Testis (tissue), 3 donors: ENCODE data around the gene HSD17B13. TPM values are rescaled to one million over a fixed set of nuclear protein-coding genes. Genes with fewer than 3 reads are reported as not detected.

Experiments used
- DNase-seq: peaks from one replicate; pipeline ENCODE4 v3.0.0-alpha.2; 2019
- H3K27ac ChIP-seq, 2 donors: fragments of 200-600 bp; sonication (generic); one replicate each; pipeline ENCODE4 v1.5.1; 2019
- H3K27me3 ChIP-seq: fragments of 200-600 bp; sonication (generic); one replicate; pipeline ENCODE4 v1.5.1; 2019
- H3K36me3 ChIP-seq: fragments of 200-600 bp; sonication (generic); one replicate; pipeline ENCODE4 v1.5.1; 2017; ENCODE audit warnings: low read depth; ENCODE audit errors: missing control alignments
- H3K4me1 ChIP-seq: fragments of 200-600 bp; sonication (generic); one replicate; pipeline ENCODE4 v1.5.1; 2019
- H3K4me3 ChIP-seq, 2 donors: fragments of 200-600 bp; sonication (generic); one replicate each; pipeline ENCODE4 v1.5.1; 2017 to 2019
- H3K9me3 ChIP-seq: fragments of 200-600 bp; sonication (generic); one replicate; pipeline ENCODE4 v1.5.1; 2017
- POLR2A ChIP-seq: fragments of 450-650 bp; IDR thresholded peaks from one replicate; pipeline ENCODE4 v1.6.1; 2017; ENCODE audit warnings: antibody characterized with exemption, mild to moderate bottlenecking, moderate library complexity
- WGBS, 2 donors: methylation state at CpG; one replicate each; pipeline ENCODE4 v1.1.5; 2018; 5-methylcytosine and 5-hydroxymethylcytosine counted together
- intact Hi-C: fragments of 100-400 bp; cut with DNase I; formaldehyde crosslinking; loops from one replicate; pipeline ENCODE4 v1.15.1; 2023; ENCODE audit warnings: low total_unique reads
- polyA plus RNA-seq: library from polyadenylated mRNA; stranded (reverse); fragments of 350-450 nt; fragmentation: Illumina TruSeq; extraction: RNeasy Lipid Tissue Mini Kit (QIAGEN cat#74804); gene quantifications from one replicate; pipeline ENCODE4 v1.2.3, GENCODE V29; 2014; ENCODE audit warnings: low read depth, low replicate concordance; ENCODE audit not compliant: insufficient read depth
- total RNA-seq, 2 donors: library from RNA; depleted of rRNA; stranded (reverse); fragments of >200 nt; gene quantifications; one replicate each; pipeline ENCODE4 v1.2.3, GENCODE V29; 2016
- TF ChIP-seq, protein P1 (sequence below), 3 experiments: fragments of 450-650 bp in 2 of 3; fragments of 200-600 bp in 1 of 3; sonication (generic) in 1 of 3; IDR thresholded peaks; one replicate each; pipeline ENCODE4 v1.5.1; 2016 to 2019; ENCODE audit warnings: antibody characterized with exemption in 3 of 3, mild to moderate bottlenecking in 2 of 3, moderate library complexity in 1 of 3

HSD17B13 gene
- total and polyA plus RNA-seq, 3 donors from 2014 or later = 0.40 to 0.94 (median 0.81) TPM

GRCh38 chr4:87283151-87283550 is 39.5 kb downstream of the HSD17B13 start:
- WGBS, 2 donors = 81 to 82% methylated on average over 3 of the region's 3 CpGs
- TF ChIP-seq, protein P1, sequence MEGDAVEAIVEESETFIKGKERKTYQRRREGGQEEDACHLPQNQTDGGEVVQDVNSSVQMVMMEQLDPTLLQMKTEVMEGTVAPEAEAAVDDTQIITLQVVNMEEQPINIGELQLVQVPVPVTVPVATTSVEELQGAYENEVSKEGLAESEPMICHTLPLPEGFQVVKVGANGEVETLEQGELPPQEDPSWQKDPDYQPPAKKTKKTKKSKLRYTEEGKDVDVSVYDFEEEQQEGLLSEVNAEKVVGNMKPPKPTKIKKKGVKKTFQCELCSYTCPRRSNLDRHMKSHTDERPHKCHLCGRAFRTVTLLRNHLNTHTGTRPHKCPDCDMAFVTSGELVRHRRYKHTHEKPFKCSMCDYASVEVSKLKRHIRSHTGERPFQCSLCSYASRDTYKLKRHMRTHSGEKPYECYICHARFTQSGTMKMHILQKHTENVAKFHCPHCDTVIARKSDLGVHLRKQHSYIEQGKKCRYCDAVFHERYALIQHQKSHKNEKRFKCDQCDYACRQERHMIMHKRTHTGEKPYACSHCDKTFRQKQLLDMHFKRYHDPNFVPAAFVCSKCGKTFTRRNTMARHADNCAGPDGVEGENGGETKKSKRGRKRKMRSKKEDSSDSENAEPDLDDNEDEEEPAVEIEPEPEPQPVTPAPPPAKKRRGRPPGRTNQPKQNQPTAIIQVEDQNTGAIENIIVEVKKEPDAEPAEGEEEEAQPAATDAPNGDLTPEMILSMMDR (IDR thresholded peaks at IDR 0.05) = no peak
- TF ChIP-seq POLR2A = no peak
- Histone ChIP-seq H3K9me3 (no peaks in the 10 kb centered on the region), H3K4me1 (no peaks in the 10 kb centered on the region), H3K4me3 (no peak overlapping the region), H3K27me3 (no peaks in the 10 kb centered on the region), H3K36me3 (no peaks in the 10 kb centered on the region), H3K27ac (no peak overlapping the region)
- no peak for DNase-seq
- intact Hi-C loops = no loop called here

- DNase-seq = no peak
- TF ChIP-seq, protein P1 (IDR thresholded peaks at IDR 0.05) = no peak
- no peak for TF ChIP-seq POLR2A
- WGBS, 2 donors = 68 to 74% methylated on average over 1 of the region's 1 CpG
- H3K4me3 ChIP-seq = no peak overlapping the region
- H3K27me3 ChIP-seq = no peaks in the 10 kb centered on the region
- no peak overlapping the region for H3K27ac ChIP-seq
- no peaks in the 10 kb centered on the region for H3K4me1 ChIP-seq
- intact Hi-C loops = no loop called here
- H3K9me3 ChIP-seq = no peaks in the 10 kb centered on the region
- no peaks in the 10 kb centered on the region for H3K36me3 ChIP-seq
Observed at GRCh38 chr4:87281603-87282002, 41.1 kb downstream of the HSD17B13 start.

- 61 to 64% methylated on average over 3 of the region's 3 CpGs for WGBS, 2 donors
- H3K4me1 ChIP-seq = no peaks in the 10 kb centered on the region
- no peak for DNase-seq
- no peak overlapping the region for H3K4me3 ChIP-seq
- TF ChIP-seq, protein P1 (IDR thresholded peaks at IDR 0.05) = no peak
- no peak for TF ChIP-seq POLR2A
- no peaks in the 10 kb centered on the region for H3K27me3 ChIP-seq
- no peaks in the 10 kb centered on the region for H3K36me3 ChIP-seq
- H3K9me3 ChIP-seq = no peaks in the 10 kb centered on the region
- intact Hi-C loops = no loop called here
- H3K27ac ChIP-seq = no peak overlapping the region
Observed at GRCh38 chr4:87278335-87278794, 44.3 kb downstream of the HSD17B13 start.

DNA sequence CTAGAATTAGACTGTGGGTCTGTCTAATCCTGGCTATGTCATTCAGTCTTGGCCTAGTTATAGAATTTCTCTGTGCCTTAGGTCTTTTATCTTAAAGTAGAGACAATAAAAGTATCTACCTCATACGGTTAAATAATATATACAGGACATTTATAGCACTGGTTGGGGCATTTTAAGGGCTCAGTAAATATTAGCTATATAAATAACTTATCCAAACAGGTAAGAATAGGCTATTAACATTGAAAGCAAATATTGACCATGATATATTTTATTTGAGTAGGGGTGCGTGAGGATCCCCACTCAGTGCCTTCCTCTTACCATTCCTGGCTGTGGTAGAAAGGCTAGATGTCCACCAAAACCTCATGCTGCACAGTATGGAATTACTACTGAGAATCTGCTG is 47.4 kb downstream of the HSD17B13 start:
- Histone ChIP-seq H3K27me3 (no peaks in the 10 kb centered on the region), H3K4me1 (no peaks in the 10 kb centered on the region), H3K27ac (no peak overlapping the region), H3K4me3 (no peak overlapping the region), H3K36me3 (no peaks in the 10 kb centered on the region), H3K9me3 (no peaks in the 10 kb centered on the region)
- intact Hi-C loops = no loop called here
- no peak for TF ChIP-seq POLR2A
- TF ChIP-seq, protein P1 (IDR thresholded peaks at IDR 0.05) = no peak
- no peak for DNase-seq
- 93 to 96% methylated on average over 2 of the region's 2 CpGs for WGBS, 2 donors

DNA sequence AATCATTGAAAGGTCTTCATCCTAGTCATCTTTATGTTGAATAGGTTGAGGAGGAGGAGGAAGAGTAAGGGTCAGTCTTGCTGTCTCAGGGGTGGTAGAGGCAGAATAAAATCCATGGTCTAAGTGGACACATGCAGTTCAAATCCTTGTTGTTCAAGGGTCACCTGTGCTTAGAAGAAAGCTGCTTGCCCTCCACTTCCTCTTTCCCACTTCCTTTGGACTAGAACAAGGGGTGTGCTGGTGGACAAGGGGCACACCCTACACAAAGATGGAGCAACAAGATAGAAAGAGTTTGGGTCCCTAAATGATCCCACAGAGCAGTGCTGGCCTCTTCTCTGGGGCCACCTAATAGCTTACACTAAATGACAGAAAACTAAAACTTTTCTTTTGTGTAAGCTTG is 47.9 kb downstream of the HSD17B13 start:
- Histone ChIP-seq H3K4me3 (no peak overlapping the region), H3K36me3 (no peaks in the 10 kb centered on the region), H3K9me3 (no peaks in the 10 kb centered on the region), H3K27me3 (no peaks in the 10 kb centered on the region), H3K27ac (no peak overlapping the region), H3K4me1 (no peaks in the 10 kb centered on the region)
- intact Hi-C loops = no loop called here
- DNase-seq = no peak
- TF ChIP-seq, protein P1 (IDR thresholded peaks at IDR 0.05) = no peak
- no peak for TF ChIP-seq POLR2A
